Measurements from ENCODE around the gene CUEDC2.

Gene CUEDC2

DNA sequence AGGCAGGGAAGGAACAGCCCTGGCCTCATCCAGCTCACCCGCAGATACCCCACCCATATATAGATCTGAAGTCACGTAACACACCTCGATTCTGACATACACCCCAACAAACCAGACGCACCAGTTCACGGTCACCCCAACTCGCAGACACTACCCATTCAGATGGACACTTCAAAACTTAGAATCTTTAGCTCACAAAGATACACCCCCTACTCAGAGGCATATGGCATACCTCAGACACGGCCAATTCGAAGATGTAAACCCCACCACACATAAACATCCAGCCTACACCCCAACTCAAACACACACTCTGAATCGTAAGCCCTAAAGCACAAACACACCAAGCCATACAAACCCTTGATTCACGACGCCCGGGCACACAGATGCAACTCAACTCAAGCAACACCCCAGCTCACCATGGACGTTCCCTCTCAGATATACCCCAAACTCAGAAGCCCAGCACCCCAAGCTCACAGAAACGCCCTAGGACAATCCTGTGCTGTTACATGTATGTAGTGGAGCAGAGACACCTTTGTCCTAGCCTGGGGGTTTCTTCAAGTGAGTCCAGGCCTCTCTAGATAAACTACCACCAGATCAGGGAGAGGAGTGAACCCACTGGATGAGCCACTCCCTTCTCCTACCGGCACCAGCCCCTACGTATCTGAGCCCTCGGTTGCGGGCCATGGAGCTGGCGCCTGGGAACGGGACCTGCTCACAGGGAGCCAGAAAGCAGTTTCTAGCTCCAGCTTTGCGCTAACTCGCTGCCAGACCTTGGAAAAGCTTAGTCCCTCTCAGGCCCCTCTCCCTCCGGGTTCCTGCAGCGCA is 22.6 kb downstream of the CUEDC2 start:
- peak overlapping the region; percentile 7 to 34 for H3K4me3 ChIP-seq (replicated peaks in 1 of 2; ENCODE audit: low read depth in 2 of 2, low read length in 2 of 2)
- no peak for DNase-seq (ENCODE audit: low read depth in 2 of 2)
- TF ChIP-seq, protein P1, sequence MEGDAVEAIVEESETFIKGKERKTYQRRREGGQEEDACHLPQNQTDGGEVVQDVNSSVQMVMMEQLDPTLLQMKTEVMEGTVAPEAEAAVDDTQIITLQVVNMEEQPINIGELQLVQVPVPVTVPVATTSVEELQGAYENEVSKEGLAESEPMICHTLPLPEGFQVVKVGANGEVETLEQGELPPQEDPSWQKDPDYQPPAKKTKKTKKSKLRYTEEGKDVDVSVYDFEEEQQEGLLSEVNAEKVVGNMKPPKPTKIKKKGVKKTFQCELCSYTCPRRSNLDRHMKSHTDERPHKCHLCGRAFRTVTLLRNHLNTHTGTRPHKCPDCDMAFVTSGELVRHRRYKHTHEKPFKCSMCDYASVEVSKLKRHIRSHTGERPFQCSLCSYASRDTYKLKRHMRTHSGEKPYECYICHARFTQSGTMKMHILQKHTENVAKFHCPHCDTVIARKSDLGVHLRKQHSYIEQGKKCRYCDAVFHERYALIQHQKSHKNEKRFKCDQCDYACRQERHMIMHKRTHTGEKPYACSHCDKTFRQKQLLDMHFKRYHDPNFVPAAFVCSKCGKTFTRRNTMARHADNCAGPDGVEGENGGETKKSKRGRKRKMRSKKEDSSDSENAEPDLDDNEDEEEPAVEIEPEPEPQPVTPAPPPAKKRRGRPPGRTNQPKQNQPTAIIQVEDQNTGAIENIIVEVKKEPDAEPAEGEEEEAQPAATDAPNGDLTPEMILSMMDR (IDR thresholded peaks at IDR 0.05; ENCODE audit: low read depth, low read length), result no peak

DNA sequence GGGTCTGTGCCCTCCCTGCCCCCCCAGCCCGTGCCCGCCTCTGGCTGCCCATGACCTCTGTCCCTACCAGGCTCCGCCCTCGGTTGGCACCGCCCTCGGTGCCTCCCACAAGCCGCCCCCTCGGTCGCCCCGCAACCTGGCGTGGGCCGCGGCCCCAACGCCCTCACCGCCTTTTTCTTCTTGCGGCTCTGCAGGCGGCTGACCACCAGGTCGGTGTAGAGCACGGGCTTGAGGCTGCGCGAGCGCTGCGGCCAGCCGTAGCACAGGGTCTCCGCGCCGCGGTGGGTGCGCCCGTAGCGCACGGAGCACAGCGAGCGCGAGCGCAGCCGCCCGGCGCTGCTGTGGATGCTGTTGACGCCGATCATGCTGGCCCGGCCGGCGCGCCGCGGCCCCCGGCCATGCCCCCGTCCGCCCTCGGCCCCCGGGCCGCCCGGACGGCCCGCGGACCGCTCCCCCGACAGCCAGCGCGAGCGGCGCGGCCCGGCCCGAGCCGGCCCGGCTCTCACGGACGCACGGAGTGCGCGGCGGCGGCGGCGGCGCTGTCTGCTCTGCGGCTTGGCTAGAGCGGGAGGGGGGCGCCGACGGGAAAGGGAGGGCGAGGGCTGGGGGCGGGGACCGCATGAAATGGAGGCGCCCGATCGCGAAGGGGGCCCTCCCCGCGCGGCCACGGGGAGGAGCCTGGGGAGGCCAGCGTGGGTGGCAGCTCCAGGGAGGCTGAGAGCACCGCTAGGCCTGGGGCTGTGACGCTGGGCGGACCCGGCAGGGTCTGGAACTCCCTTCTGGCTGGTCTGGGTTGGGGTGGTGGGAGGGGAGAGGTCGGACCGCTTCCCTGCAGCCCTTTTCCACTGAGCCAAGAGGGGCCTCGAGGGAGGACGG is 23.4 kb downstream of the CUEDC2 start:
- TF ChIP-seq, protein P1 (IDR thresholded peaks at IDR 0.05; ENCODE audit: low read depth, low read length), result no peak
- peak in 1 of 2 donors; percentile 55 for DNase-seq (ENCODE audit: low read depth in 2 of 2)

DNA sequence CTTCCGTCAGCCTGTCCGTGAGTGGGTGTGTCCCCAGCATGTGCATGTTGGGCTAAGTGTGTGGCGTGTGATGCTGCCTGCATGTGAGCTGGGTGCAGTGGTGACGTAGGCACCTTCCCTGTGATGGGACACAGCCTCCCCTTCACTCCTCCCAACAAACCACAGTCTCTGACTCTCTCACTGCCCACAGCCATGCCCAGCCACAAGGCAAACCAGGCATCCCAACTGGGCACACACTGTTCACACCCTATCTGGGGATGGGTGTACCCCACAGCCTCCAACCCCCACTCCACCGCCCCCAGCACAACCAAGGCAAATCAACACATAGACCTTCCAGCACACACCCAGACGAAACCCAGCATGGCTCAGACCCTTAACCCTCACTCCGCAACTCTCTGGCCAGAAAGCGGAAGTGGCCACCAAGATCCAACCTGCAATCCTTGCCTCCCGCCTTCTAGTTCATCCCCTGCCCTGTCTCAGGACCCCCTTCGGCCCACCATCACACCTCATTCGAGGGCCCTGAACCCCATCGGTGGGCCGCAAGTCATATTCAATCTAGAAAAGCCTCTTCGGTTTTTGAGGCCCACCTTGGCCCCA is 24.1 kb downstream of the CUEDC2 start:
- H3K4me3 ChIP-seq (replicated peaks in 1 of 2; ENCODE audit: low read depth in 2 of 2, low read length in 2 of 2), result peak overlapping the region; percentile 36 to 42
- TF ChIP-seq, protein P1 (IDR thresholded peaks at IDR 0.05; ENCODE audit: low read depth, low read length), result no peak
- DNase-seq (ENCODE audit: low read depth in 2 of 2), result no peak

More for the DNA sequence above, 23.4 kb downstream of the CUEDC2 start:
- peak overlapping the region; percentile 36 to 42 for H3K4me3 ChIP-seq (replicated peaks in 1 of 2; ENCODE audit: low read depth in 2 of 2, low read length in 2 of 2)

DNA sequence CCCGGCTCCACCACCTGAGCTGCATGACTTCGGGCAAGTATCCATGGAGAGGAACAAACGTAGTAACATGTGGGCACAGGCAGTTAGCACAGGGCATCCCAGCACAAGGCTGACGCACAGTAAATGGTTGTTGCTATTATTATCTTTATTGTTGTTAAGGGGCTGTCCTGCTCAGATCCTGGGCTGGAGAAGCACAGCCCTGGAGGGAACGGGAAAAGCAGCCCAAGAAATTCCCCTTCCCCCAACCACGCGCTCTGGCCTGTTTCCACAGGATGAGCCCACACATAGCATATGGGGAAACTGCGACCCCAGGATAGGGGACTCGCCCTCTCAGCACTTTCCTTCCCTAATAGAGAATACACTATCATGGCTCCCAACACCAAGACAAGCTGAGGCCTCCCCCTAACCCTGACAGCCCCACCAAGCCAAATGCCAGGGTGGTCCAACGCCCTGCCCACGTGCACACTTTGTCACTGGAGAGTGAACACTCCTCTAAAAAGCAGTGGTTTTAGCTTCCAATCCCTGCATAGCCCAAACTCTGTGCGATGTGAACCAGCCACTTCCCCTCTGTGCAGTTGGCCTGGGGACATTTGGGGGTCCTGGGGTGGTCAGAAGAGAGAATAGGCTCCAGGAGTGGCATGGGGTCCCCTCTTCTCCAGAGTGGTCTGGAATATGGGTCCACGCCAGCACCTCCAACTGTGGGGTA is 24.8 kb downstream of the CUEDC2 start:
- H3K4me3 ChIP-seq (replicated peaks in 1 of 2; ENCODE audit: low read depth in 2 of 2, low read length in 2 of 2), result no peak overlapping the region
- TF ChIP-seq, protein P1 (IDR thresholded peaks at IDR 0.05; ENCODE audit: low read depth, low read length), result no peak
- DNase-seq (ENCODE audit: low read depth in 2 of 2), result no peak

DNA sequence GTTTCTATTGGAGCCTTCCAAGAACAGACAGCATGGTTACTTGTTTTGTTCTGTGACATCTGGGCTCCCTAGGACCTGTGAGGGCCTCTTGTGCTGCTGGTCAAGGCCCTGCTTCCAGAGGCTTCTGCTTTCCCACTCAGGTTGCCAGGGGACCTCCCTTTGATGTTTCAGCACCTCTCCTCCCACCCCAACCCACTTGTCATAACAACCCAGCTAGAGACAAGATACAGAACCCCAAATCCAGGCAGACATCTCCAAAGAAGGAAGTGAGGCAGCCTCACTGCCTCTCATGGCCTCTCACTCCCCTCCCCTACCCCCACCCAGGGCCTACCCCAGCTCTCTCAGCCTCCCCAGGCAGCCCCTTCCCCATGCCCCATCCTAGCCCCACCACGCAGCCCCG is 25.6 kb downstream of the CUEDC2 start:
- TF ChIP-seq, protein P1 (IDR thresholded peaks at IDR 0.05; ENCODE audit: low read depth, low read length), result no peak
- no peak overlapping the region for H3K4me3 ChIP-seq (replicated peaks in 1 of 2; ENCODE audit: low read depth in 2 of 2, low read length in 2 of 2)
- no peak for DNase-seq (ENCODE audit: low read depth in 2 of 2)

DNA sequence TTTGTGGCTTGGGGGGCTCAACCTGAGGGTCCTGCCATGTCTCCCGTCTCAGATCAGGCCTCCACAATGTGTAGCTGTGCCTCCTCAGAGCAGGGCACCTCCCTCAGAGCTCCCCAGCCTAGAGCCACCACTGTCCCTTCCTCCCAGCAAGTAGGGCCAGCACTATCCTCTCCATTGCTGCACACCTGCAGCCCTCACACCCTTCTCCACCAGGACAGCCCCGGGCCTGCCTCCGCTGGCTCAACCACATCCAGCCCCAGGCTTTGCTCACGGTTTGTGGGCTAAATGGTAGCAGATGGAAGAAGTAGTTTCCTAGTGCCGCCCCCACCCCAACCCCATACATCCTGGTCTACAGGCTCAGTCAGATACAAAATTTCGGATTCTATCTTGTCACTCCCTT is 26.7 kb downstream of the CUEDC2 start:
- TF ChIP-seq, protein P1 (IDR thresholded peaks at IDR 0.05; ENCODE audit: low read depth, low read length), result no peak
- no peak overlapping the region for H3K4me3 ChIP-seq (replicated peaks in 1 of 2; ENCODE audit: low read depth in 2 of 2, low read length in 2 of 2)
- no peak for DNase-seq (ENCODE audit: low read depth in 2 of 2)

Measured in cardiac fibroblast (primary cell).